Diencephalon (tissue), 1 donor: ENCODE measurements around the gene TAF6L. TPM values are rescaled to one million over a fixed set of nuclear protein-coding genes. Genes with fewer than 3 reads are reported as not detected.
A peak's percentile ranks its signal among the peaks of the same experiment; 100 is the strongest.

Source experiments
- small RNA-seq: library from RNA; depleted of rRNA; stranded (forward); fragments of <200 nt; gene quantifications from one replicate; pipeline ENCODE3, GENCODE V24; 2014
- total RNA-seq: library from RNA; depleted of rRNA; stranded (reverse); fragments of >200 nt; gene quantifications from one replicate; pipeline ENCODE4 v1.2.3, GENCODE V29; 2014

The TAF6L gene, protein sequence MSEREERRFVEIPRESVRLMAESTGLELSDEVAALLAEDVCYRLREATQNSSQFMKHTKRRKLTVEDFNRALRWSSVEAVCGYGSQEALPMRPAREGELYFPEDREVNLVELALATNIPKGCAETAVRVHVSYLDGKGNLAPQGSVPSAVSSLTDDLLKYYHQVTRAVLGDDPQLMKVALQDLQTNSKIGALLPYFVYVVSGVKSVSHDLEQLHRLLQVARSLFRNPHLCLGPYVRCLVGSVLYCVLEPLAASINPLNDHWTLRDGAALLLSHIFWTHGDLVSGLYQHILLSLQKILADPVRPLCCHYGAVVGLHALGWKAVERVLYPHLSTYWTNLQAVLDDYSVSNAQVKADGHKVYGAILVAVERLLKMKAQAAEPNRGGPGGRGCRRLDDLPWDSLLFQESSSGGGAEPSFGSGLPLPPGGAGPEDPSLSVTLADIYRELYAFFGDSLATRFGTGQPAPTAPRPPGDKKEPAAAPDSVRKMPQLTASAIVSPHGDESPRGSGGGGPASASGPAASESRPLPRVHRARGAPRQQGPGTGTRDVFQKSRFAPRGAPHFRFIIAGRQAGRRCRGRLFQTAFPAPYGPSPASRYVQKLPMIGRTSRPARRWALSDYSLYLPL
- total RNA-seq, result 11.3 TPM

GRCh38 chr11:62771144-62772021 is at the start of gene TAF6L:
Gene TAF6L (plus strand): TSS chr11:62771396. CDS start chr11:62775784, 4,388 bp downstream.

GRCh38 chr11:62727165-62727871 is 43.9 kb upstream of the TAF6L start, which contains the start of gene HNRNPUL2:
Gene HNRNPUL2 (minus strand): TSS chr11:62727457. CDS start chr11:62727156, 301 bp downstream.

GRCh38 chr11:62728171-62728988 is 42.8 kb upstream of the TAF6L start, which contains the start of gene TTC9C:
Gene TTC9C (plus strand): TSS chr11:62728486. CDS start chr11:62728849, 363 bp downstream.

GRCh38 chr11:62753736-62754603 is 17.2 kb upstream of the TAF6L start, which contains the start of gene ZBTB3:
Gene ZBTB3 (minus strand): TSS chr11:62754160. CDS start chr11:62753664, 496 bp downstream.

DNA sequence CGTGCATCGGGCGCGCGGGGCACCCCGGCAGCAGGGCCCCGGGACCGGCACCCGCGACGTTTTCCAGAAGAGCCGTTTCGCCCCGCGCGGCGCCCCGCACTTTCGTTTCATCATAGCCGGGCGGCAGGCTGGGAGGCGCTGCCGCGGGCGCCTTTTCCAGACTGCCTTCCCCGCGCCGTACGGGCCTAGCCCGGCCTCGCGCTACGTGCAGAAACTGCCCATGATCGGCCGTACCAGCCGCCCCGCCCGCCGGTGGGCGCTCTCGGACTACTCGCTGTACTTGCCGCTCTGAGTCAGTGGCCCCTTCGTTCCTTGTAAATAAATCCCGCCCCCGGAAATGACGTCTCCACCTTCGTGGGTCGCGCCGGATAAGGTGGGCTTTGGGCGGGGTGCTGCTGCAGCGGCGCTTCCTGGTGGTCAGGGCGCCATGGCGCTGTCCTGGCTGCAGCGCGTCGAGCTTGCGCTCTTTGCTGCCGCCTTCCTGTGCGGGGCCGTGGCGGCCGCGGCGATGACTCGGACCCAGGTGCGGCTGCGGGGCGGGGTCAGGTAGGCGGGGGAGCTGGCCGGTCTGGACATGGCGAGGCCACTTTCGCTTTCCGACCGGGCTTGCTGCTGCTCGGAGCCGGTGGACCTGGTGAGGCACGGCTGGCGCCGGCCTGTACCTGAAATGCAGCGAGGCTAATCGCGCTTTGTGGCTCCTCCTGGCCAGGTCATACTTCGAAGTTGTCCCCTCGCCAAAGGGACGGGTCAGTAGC is 16.0 kb downstream of the TAF6L start, which contains the start of gene TMEM179B:
Gene TMEM179B (plus strand): TSS at position 398 of the 755 bp plus-strand sequence. CDS start 30 bp downstream, at position 428.

GRCh38 chr11:62791501-62792201 is 20.5 kb downstream of the TAF6L start, which contains the start of gene TMEM223:
Gene TMEM223 (minus strand): TSS chr11:62792006. CDS start chr11:62791994, 12 bp downstream.

GRCh38 chr11:62805076-62805892 is 34.1 kb downstream of the TAF6L start, which contains the start of gene NXF1:
Gene NXF1 (minus strand): TSS chr11:62805440. CDS start chr11:62805356, 84 bp downstream.

DNA sequence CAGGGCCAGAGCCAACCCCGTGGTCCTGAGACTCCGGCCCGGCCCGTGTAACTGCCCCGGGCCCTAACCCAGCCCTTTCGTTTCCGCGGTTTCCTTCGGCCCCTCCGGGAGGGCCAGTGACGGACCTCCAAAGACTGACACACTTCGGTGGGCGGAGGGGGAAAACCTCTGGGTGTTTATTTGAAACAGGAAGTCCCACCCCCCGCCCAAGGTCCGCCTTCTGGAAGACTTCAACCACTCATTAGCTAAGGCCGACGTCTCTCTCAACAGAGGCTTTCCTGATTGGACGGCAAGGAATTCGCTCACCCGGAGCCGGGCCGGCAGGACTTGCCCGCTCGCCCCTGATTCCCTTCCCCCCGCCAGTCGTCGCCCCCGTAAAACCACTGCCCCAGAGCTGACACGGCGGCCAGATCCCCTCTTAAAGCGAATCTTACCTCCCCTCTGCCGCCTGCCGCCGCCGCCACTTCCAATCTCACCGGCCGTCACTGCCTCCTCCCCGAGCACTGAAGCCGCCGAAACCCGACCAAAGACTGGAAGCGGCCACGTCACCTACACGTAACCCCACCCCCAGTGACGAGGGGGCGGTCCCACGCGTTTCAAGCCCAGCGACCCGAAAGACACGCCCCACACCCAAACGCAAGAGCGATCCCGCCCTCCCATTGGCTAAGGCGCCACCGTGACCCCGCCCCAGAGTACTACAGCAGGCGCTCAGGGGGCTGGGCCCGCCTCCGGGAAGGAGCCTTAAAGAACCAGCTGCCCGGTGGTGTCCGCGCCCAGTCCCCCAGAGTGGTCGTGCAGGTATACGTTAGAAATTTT is 60.5 kb downstream of the TAF6L start, which contains the start of gene STX5:
Gene STX5 (minus strand): TSS at position 532 of the 816 bp plus-strand sequence. CDS start 808 bp downstream, outside the sequence.

DNA sequence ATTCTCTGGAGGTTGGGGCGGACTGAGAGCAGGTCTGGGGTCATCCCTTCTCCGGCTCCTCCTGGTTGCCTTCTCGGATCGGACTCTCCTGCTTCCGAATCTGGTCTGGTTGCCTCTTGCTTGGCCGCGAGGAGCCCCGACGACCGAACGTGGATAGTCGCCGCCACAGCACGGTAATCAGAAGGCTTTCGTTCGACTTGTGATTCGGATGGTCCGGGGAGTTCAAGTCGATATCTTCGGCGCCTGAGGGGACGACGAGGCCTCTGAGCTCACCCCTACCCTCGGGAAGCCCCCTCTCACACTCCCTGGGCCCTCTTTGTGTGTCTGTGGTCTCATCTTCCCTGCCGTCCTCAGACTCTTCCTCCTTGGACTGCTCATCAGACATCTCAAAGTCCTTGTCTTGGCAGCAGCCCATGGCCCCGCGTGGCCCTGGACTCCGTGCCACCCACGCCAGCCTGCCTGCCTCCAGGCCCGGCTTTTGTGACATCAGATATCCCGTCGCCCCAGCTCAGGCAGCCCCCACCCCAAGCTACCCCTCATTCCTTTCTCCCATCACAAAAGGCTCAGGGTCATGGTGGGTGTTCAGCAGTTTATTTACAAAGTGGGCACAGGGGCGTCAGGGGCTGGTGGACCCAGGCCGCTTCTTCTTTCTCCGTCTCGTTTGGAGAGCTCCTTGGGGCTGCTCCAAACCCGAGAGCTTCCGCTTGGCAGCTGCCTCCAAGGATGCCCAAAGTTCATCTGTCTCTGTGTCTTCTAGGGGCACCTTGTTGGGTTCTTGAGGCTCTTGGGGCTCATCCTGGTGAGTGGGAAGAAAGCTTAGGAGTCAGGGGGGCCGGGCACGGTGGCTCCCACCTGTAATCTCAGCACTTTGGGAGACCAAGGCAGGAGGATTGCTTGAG is 61.4 kb downstream of the TAF6L start, which contains the start of gene TEX54:
Gene TEX54 (minus strand): TSS at position 506 of the 899 bp plus-strand sequence.

Small RNA genes lying within 50 kb of the gene (small RNA-seq; reads per million reads assigned to genes)
- gene MIR6514 (0.74 reads per million, percentile 70 among the genes with 10 or more reads in this experiment), gene RNU6-118P (not detected)

Other genes with a start within 250 kb of the TAF6L start
- gene AHNAK, start 224.6 kb upstream of the TAF6L start, total RNA-seq, result 27.5 TPM
- gene EEF1G, start 197.5 kb upstream of the TAF6L start, total RNA-seq, result 1,289 TPM
- gene TUT1, start 179.9 kb upstream of the TAF6L start, total RNA-seq, result 6.0 TPM
- gene MTA2, start 169.5 kb upstream of the TAF6L start, total RNA-seq, result 86.3 TPM
- 7.4 TPM for gene EML3, start 158.6 kb upstream of the TAF6L start, total RNA-seq
- 2.8 TPM for gene ROM1, start 158.1 kb upstream of the TAF6L start, total RNA-seq
- 23.5 TPM for gene B3GAT3, start 149.4 kb upstream of the TAF6L start, total RNA-seq
- gene GANAB, start 124.8 kb upstream of the TAF6L start, total RNA-seq, result 84.2 TPM
- gene INTS5, start 118.1 kb upstream of the TAF6L start, total RNA-seq, result 18.2 TPM
- gene C11orf98, start 106.2 kb upstream of the TAF6L start, total RNA-seq, result 24.7 TPM
- gene CSKMT, start 106.1 kb upstream of the TAF6L start, total RNA-seq, result 6.0 TPM
- 5.5 TPM for gene UQCC3, start 99.7 kb upstream of the TAF6L start, total RNA-seq
- gene LBHD1, start 99.1 kb upstream of the TAF6L start, total RNA-seq, result 3.9 TPM
- gene UBXN1, start 92.3 kb upstream of the TAF6L start, total RNA-seq, result 53.3 TPM
- gene LRRN4CL, start 81.9 kb upstream of the TAF6L start, total RNA-seq, result 0.46 TPM
- gene BSCL2, start 64.0 kb upstream of the TAF6L start, total RNA-seq, result 202 TPM
- gene GNG3, start 63.7 kb upstream of the TAF6L start, total RNA-seq, result 99.7 TPM
- 30.7 TPM for gene HNRNPUL2, start 43.9 kb upstream of the TAF6L start, total RNA-seq
- 31.8 TPM for gene TTC9C, start 42.9 kb upstream of the TAF6L start, total RNA-seq
- 16.4 TPM for gene ZBTB3, start 17.2 kb upstream of the TAF6L start, total RNA-seq
- gene POLR2G, start 9.8 kb upstream of the TAF6L start, total RNA-seq, result 59.7 TPM
- 18.5 TPM for gene TMEM179B, start 16.0 kb downstream of the TAF6L start, total RNA-seq
- 17.1 TPM for gene TMEM223, start 20.6 kb downstream of the TAF6L start, total RNA-seq
- gene NXF1, start 34.0 kb downstream of the TAF6L start, total RNA-seq, result 15.9 TPM
- 27.2 TPM for gene STX5, start 60.7 kb downstream of the TAF6L start, total RNA-seq
- not detected for gene TEX54, start 61.4 kb downstream of the TAF6L start, total RNA-seq
- gene WDR74, start 68.2 kb downstream of the TAF6L start, total RNA-seq, result 27.0 TPM
- 115 TPM for gene SLC3A2, start 109.5 kb downstream of the TAF6L start, total RNA-seq
- gene CHRM1, start 150.0 kb downstream of the TAF6L start, total RNA-seq, result 6.5 TPM
- gene SLC22A6, start 213.6 kb downstream of the TAF6L start, total RNA-seq, result 5.8 TPM
- gene SLC22A8, start 244.4 kb downstream of the TAF6L start, total RNA-seq, result 1.2 TPM